Activated T-helper 17 cell treated with anti-CD3 and anti-CD28 coated beads, Interleukin-2, amount 50 U/mL, for 72 hours (primary cell): ENCODE results near the gene KRTAP3-3. TPM values are rescaled to one million over a fixed set of nuclear protein-coding genes. Genes with fewer than 3 reads are reported as not detected.
A peak's percentile ranks its signal among the peaks of the same experiment; 100 is the strongest.

ENCODE experiments used
- ATAC-seq: fragments of 150-1000 bp; cut with Tn5 transposase; replicated peaks from 2 replicates; pipeline ENCODE4 v1.10.0; 2021; ENCODE audit warnings: mild to moderate bottlenecking, moderate library complexity
- H3K27ac Mint-ChIP-seq: one replicate; pipeline ENCODE4 v1.8.0; 2022; ENCODE audit warnings: mixed read lengths
- H3K27me3 Mint-ChIP-seq: one replicate; pipeline ENCODE4 v1.8.0; 2022; ENCODE audit warnings: mixed read lengths
- H3K36me3 Mint-ChIP-seq: one replicate; pipeline ENCODE4 v1.8.0; 2022; ENCODE audit warnings: low read depth, mild to moderate bottlenecking, mixed read lengths
- H3K4me1 Mint-ChIP-seq: one replicate; pipeline ENCODE4 v1.8.0; 2022; ENCODE audit warnings: mixed read lengths
- H3K4me3 Mint-ChIP-seq: one replicate; pipeline ENCODE4 v1.8.0; 2022; ENCODE audit warnings: mild to moderate bottlenecking, mixed read lengths
- H3K9me3 Mint-ChIP-seq: one replicate; pipeline ENCODE4 v1.8.0; 2022; ENCODE audit warnings: mixed read lengths
- total RNA-seq, 2 donors: library from RNA; stranded (reverse); gene quantifications; one replicate each; pipeline ENCODE4 v1.2.3, GENCODE V29; 2022

The KRTAP3-3 gene
- total RNA-seq, 2 donors from 2014 or later, result not detected

GRCh38 chr17:40993084-40993483, 880 bp downstream of the KRTAP3-3 start:
- Mint-ChIP-seq H3K27ac (no peak overlapping the region), H3K4me3 (no peak overlapping the region), H3K9me3 (no peaks in the 10 kb centered on the region), H3K36me3 (no peaks in the 10 kb centered on the region), H3K27me3 (peaks cover 46% of the 10 kb centered on the region), H3K4me1 (no peaks in the 10 kb centered on the region)
- no peak for ATAC-seq

- H3K36me3 Mint-ChIP-seq, result no peaks in the 10 kb centered on the region
- H3K27ac Mint-ChIP-seq, result no peak overlapping the region
- no peak for ATAC-seq
- no peak overlapping the region for H3K4me3 Mint-ChIP-seq
- H3K27me3 Mint-ChIP-seq, result peaks cover 44% of the 10 kb centered on the region
- no peaks in the 10 kb centered on the region for H3K9me3 Mint-ChIP-seq
- H3K4me1 Mint-ChIP-seq, result no peaks in the 10 kb centered on the region
Measured at GRCh38 chr17:40992666-40993065, 1.3 kb downstream of the KRTAP3-3 start.

GRCh38 chr17:40986920-40987319, 7.0 kb downstream of the KRTAP3-3 start:
- Mint-ChIP-seq H3K27ac (no peak overlapping the region), H3K9me3 (no peaks in the 10 kb centered on the region), H3K4me3 (no peak overlapping the region), H3K4me1 (no peaks in the 10 kb centered on the region), H3K36me3 (no peaks in the 10 kb centered on the region), H3K27me3 (peaks cover 22% of the 10 kb centered on the region)
- ATAC-seq, result no peak

- no peak within 1 kb of the TSS for H3K4me3 Mint-ChIP-seq
- H3K36me3 Mint-ChIP-seq, result no peaks in the 10 kb centered on the region
- no peaks in the 10 kb centered on the region for H3K4me1 Mint-ChIP-seq
- no peaks in the 10 kb centered on the region for H3K9me3 Mint-ChIP-seq
- ATAC-seq, result no peak
- peaks cover 25% of the 10 kb centered on the region for H3K27me3 Mint-ChIP-seq
- no peak within 1 kb of the TSS for H3K27ac Mint-ChIP-seq
Measured at GRCh38 chr17:40984226-40984625, 9.7 kb downstream of the KRTAP3-3 start, which contains the start of gene KRT40. Gene KRT40, minus strand, starts transcription at chr17:40984326. Its CDS starts 53 bp downstream, at chr17:40984273.

GRCh38 chr17:40981115-40981514, 12.8 kb downstream of the KRTAP3-3 start:
- no peak for ATAC-seq
- Mint-ChIP-seq H3K9me3 (no peaks in the 10 kb centered on the region), H3K27ac (no peak overlapping the region), H3K4me3 (no peak overlapping the region), H3K27me3 (peaks cover 26% of the 10 kb centered on the region), H3K36me3 (no peaks in the 10 kb centered on the region), H3K4me1 (no peaks in the 10 kb centered on the region)

GRCh38 chr17:40980596-40980995, 13.4 kb downstream of the KRTAP3-3 start:
- Mint-ChIP-seq H3K27ac (no peak overlapping the region), H3K4me3 (no peak overlapping the region), H3K4me1 (no peaks in the 10 kb centered on the region), H3K27me3 (peaks cover 22% of the 10 kb centered on the region), H3K9me3 (no peaks in the 10 kb centered on the region), H3K36me3 (no peaks in the 10 kb centered on the region)
- no peak for ATAC-seq

- Mint-ChIP-seq H3K4me3 (no peak overlapping the region), H3K27me3 (peaks cover 27% of the 10 kb centered on the region), H3K9me3 (no peaks in the 10 kb centered on the region), H3K27ac (no peak overlapping the region), H3K4me1 (no peaks in the 10 kb centered on the region), H3K36me3 (no peaks in the 10 kb centered on the region)
- ATAC-seq, result no peak
Measured at GRCh38 chr17:40980117-40980516, 13.8 kb downstream of the KRTAP3-3 start.

- no peaks in the 10 kb centered on the region for H3K9me3 Mint-ChIP-seq
- H3K4me3 Mint-ChIP-seq, result no peak overlapping the region
- no peak for ATAC-seq
- no peak overlapping the region for H3K27ac Mint-ChIP-seq
- H3K4me1 Mint-ChIP-seq, result no peaks in the 10 kb centered on the region
- peaks cover 26% of the 10 kb centered on the region for H3K27me3 Mint-ChIP-seq
- no peaks in the 10 kb centered on the region for H3K36me3 Mint-ChIP-seq
Measured at GRCh38 chr17:40978575-40979151, 15.3 kb downstream of the KRTAP3-3 start.

- Mint-ChIP-seq H3K27me3 (peaks cover 23% of the 10 kb centered on the region), H3K36me3 (no peaks in the 10 kb centered on the region), H3K4me3 (no peak overlapping the region)
Measured at GRCh38 chr17:40975516-40975915, 18.4 kb downstream of the KRTAP3-3 start.

GRCh38 chr17:40974366-40974765, 19.6 kb downstream of the KRTAP3-3 start:
- H3K9me3 Mint-ChIP-seq, result no peaks in the 10 kb centered on the region
- ATAC-seq, result no peak
- peaks cover 16% of the 10 kb centered on the region for H3K27me3 Mint-ChIP-seq
- H3K36me3 Mint-ChIP-seq, result no peaks in the 10 kb centered on the region
- H3K27ac Mint-ChIP-seq, result no peak overlapping the region
- H3K4me1 Mint-ChIP-seq, result no peaks in the 10 kb centered on the region
- no peak overlapping the region for H3K4me3 Mint-ChIP-seq

More at GRCh38 chr17:40975516-40975915, 18.4 kb downstream of the KRTAP3-3 start:
- no peaks in the 10 kb centered on the region for H3K9me3 Mint-ChIP-seq
- H3K27ac Mint-ChIP-seq, result no peak overlapping the region
- no peak for ATAC-seq
- no peaks in the 10 kb centered on the region for H3K4me1 Mint-ChIP-seq

- Mint-ChIP-seq H3K4me1 (peaks cover 6% of the 10 kb centered on the region), H3K36me3 (no peaks in the 10 kb centered on the region), H3K9me3 (no peaks in the 10 kb centered on the region), H3K27me3 (peaks cover 4% of the 10 kb centered on the region), H3K27ac (no peak overlapping the region), H3K4me3 (no peak overlapping the region)
- no peak for ATAC-seq
Measured at GRCh38 chr17:40967582-40967981, 26.4 kb downstream of the KRTAP3-3 start.

- Mint-ChIP-seq H3K27me3 (peaks cover 4% of the 10 kb centered on the region), H3K4me1 (peaks cover 6% of the 10 kb centered on the region), H3K9me3 (no peaks in the 10 kb centered on the region), H3K27ac (no peak within 1 kb of the TSS), H3K4me3 (no peak within 1 kb of the TSS), H3K36me3 (no peaks in the 10 kb centered on the region)
- ATAC-seq, result no peak
Measured at GRCh38 chr17:40966848-40967247, 27.1 kb downstream of the KRTAP3-3 start, which contains the start of gene KRT39. Gene KRT39, minus strand, starts transcription at chr17:40966948. Its CDS starts 92 bp downstream, at chr17:40966856.

GRCh38 chr17:40963838-40964237, 30.1 kb downstream of the KRTAP3-3 start:
- peaks cover 11% of the 10 kb centered on the region for H3K27me3 Mint-ChIP-seq
- no peak overlapping the region for H3K27ac Mint-ChIP-seq
- H3K9me3 Mint-ChIP-seq, result no peaks in the 10 kb centered on the region
- H3K4me3 Mint-ChIP-seq, result no peak overlapping the region
- ATAC-seq, result peak; percentile 56
- H3K36me3 Mint-ChIP-seq, result no peaks in the 10 kb centered on the region
- H3K4me1 Mint-ChIP-seq, result peaks cover 6% of the 10 kb centered on the region

GRCh38 chr17:40962059-40962561, 31.9 kb downstream of the KRTAP3-3 start:
- Mint-ChIP-seq H3K27ac (no peak overlapping the region), H3K27me3 (peaks cover 8% of the 10 kb centered on the region), H3K4me1 (peaks cover 6% of the 10 kb centered on the region), H3K4me3 (no peak overlapping the region), H3K36me3 (no peaks in the 10 kb centered on the region), H3K9me3 (no peaks in the 10 kb centered on the region)
- no peak for ATAC-seq

- H3K9me3 Mint-ChIP-seq, result no peaks in the 10 kb centered on the region
- no peak overlapping the region for H3K4me3 Mint-ChIP-seq
- ATAC-seq, result no peak
- H3K27ac Mint-ChIP-seq, result no peak overlapping the region
- peaks cover 6% of the 10 kb centered on the region for H3K4me1 Mint-ChIP-seq
- H3K36me3 Mint-ChIP-seq, result no peaks in the 10 kb centered on the region
- H3K27me3 Mint-ChIP-seq, result peaks cover 10% of the 10 kb centered on the region
Measured at GRCh38 chr17:40961591-40961990, 32.4 kb downstream of the KRTAP3-3 start.
